Loucy (cell line): ENCODE measurements around the gene BLACAT1.

Source experiments
- H2AFZ ChIP-seq: fragments of 200-600 bp; sonication (generic); 2 replicates; pipeline ENCODE4 v1.6.0; 2016; ENCODE audit warnings: antibody characterized with exemption, mild to moderate bottlenecking, low read length, moderate library complexity
- H3F3A ChIP-seq: fragments of 200-600 bp; 2 replicates; pipeline ENCODE4 v1.6.0; 2016; ENCODE audit warnings: antibody characterized with exemption, low read depth, mild to moderate bottlenecking
- H3K27me3 ChIP-seq: fragments of 200-600 bp; sonication (generic); 2 replicates; pipeline ENCODE4 v1.6.1; 2014; ENCODE audit warnings: low read length, mild to moderate bottlenecking; ENCODE audit not compliant: insufficient read depth, poor library complexity, severe bottlenecking
- H3K36me3 ChIP-seq: fragments of 200-600 bp; sonication (generic); 2 replicates; pipeline ENCODE4 v1.6.1; 2016; ENCODE audit warnings: low read length; ENCODE audit not compliant: insufficient read depth
- H3K4me1 ChIP-seq: fragments of 200-600 bp; sonication (generic); 2 replicates; pipeline ENCODE4 v1.5.1; 2014; ENCODE audit warnings: low read length, mild to moderate bottlenecking; ENCODE audit not compliant: insufficient read depth, poor library complexity, severe bottlenecking
- H3K4me2 ChIP-seq: fragments of 200-600 bp; sonication (generic); 2 replicates; pipeline ENCODE4 v1.6.0; 2014; ENCODE audit warnings: antibody characterized with exemption, low read length, low read depth, mild to moderate bottlenecking; ENCODE audit not compliant: poor library complexity, severe bottlenecking
- H3K4me3 ChIP-seq: fragments of 200-600 bp; sonication (generic); 2 replicates; pipeline ENCODE4 v1.5.1; 2014; ENCODE audit warnings: low read length, mild to moderate bottlenecking, mixed read lengths; ENCODE audit not compliant: poor library complexity, severe bottlenecking
- H3K79me2 ChIP-seq: fragments of 200-600 bp; sonication (generic); 2 replicates; pipeline ENCODE4 v1.6.1; 2014; ENCODE audit warnings: low read length; ENCODE audit not compliant: insufficient read depth
- H3K9ac ChIP-seq: fragments of 200-600 bp; sonication (generic); 2 replicates; pipeline ENCODE4 v1.6.0; 2014; ENCODE audit warnings: mild to moderate bottlenecking, low read depth, low read length, moderate library complexity; ENCODE audit not compliant: poor library complexity, severe bottlenecking
- H3K9me2 ChIP-seq: fragments of 200-600 bp; sonication (generic); replicated peaks from 2 replicates; pipeline ENCODE4 v1.6.1; 2016; ENCODE audit warnings: low read depth, low read length, mixed read lengths
- H3K9me3 ChIP-seq: fragments of 200-600 bp; sonication (generic); 2 replicates; pipeline ENCODE4 v1.6.1; 2014; ENCODE audit warnings: mild to moderate bottlenecking, antibody characterized with exemption, low read length, low read depth; ENCODE audit not compliant: insufficient read depth
- H4K20me1 ChIP-seq: fragments of 200-600 bp; sonication (generic); 2 replicates; pipeline ENCODE4 v1.6.0; 2014; ENCODE audit warnings: antibody characterized with exemption, low read length, mild to moderate bottlenecking; ENCODE audit not compliant: insufficient read depth, poor library complexity, severe bottlenecking
- CTCF ChIP-seq: fragments of 200-600 bp; sonication (generic); conservative IDR thresholded peaks from 2 replicates; pipeline ENCODE4 v1.5.1; 2014; ENCODE audit warnings: mild to moderate bottlenecking, antibody characterized with exemption, low read length
- EZH2phosphoT487 ChIP-seq: fragments of 200-600 bp; IDR thresholded peaks from 2 replicates; pipeline ENCODE4 v1.6.1; 2018; ENCODE audit warnings: antibody characterized with exemption, mild to moderate bottlenecking, moderate library complexity, borderline replicate concordance

The BLACAT1 gene

GRCh38 chr1:205443585-205444299, 12.1 kb downstream of the BLACAT1 start:
- Histone ChIP-seq H3F3A (no peaks in the 10 kb centered on the region), H3K79me2 (no peaks in the 10 kb centered on the region), H3K4me2 (peak overlapping the region; percentile 61), H3K4me3 (no peak overlapping the region), H4K20me1 (no peaks in the 10 kb centered on the region), H3K36me3 (no peaks in the 10 kb centered on the region), H2AFZ (no peak overlapping the region), H3K4me1 (peaks cover 64% of the 10 kb centered on the region), H3K9me2 (no peaks in the 10 kb centered on the region), H3K27me3 (no peaks in the 10 kb centered on the region), H3K9ac (no peak overlapping the region), H3K9me3 (no peaks in the 10 kb centered on the region)
- no peak for TF ChIP-seq EZH2phosphoT487
- TF ChIP-seq CTCF: no peak

- Histone ChIP-seq H3K4me2 (peak overlapping the region; percentile 72), H3K4me3 (peak overlapping the region; percentile 2), H3K27me3 (no peaks in the 10 kb centered on the region), H3K9ac (peak overlapping the region; percentile 68), H3K36me3 (no peaks in the 10 kb centered on the region), H3K4me1 (peaks cover 64% of the 10 kb centered on the region), H3K79me2 (no peaks in the 10 kb centered on the region), H2AFZ (no peak overlapping the region), H3K9me3 (no peaks in the 10 kb centered on the region), H3K9me2 (no peaks in the 10 kb centered on the region), H3F3A (no peaks in the 10 kb centered on the region), H4K20me1 (no peaks in the 10 kb centered on the region)
- TF ChIP-seq EZH2phosphoT487 (no peak), CTCF (no peak)
Measured at GRCh38 chr1:205442051-205442725, 13.7 kb downstream of the BLACAT1 start.

- Histone ChIP-seq H4K20me1 (no peaks in the 10 kb centered on the region), H3K4me1 (peaks cover 64% of the 10 kb centered on the region), H3K9ac (peak overlapping the region; percentile 68), H2AFZ (no peak overlapping the region), H3K9me2 (no peaks in the 10 kb centered on the region), H3K4me3 (peak overlapping the region; percentile 62), H3K79me2 (no peaks in the 10 kb centered on the region), H3K9me3 (no peaks in the 10 kb centered on the region), H3K4me2 (peak overlapping the region; percentile 72), H3K27me3 (no peaks in the 10 kb centered on the region), H3F3A (no peaks in the 10 kb centered on the region), H3K36me3 (no peaks in the 10 kb centered on the region)
- no peak for TF ChIP-seq EZH2phosphoT487
- no peak for TF ChIP-seq CTCF
Measured at GRCh38 chr1:205441716-205442050, 14.2 kb downstream of the BLACAT1 start.
